ENCODE results near the gene TTYH3. TPM values are rescaled to one million over a fixed set of nuclear protein-coding genes. Genes with fewer than 3 reads are reported as not detected.
A peak's percentile ranks its signal among the peaks of the same experiment; 100 is the strongest.
"Not testable (repeated sequence)": the region's sequence is repeated elsewhere in the genome, so short reads cannot be mapped to it uniquely, and the experiment has no call there.

Gene TTYH3
- total RNA-seq, 3 donors from 2014 or later (not counting 1 experiment from before 2014, with no cell fraction given): 38.3 to 47.1 (median 42.4) TPM

DNA sequence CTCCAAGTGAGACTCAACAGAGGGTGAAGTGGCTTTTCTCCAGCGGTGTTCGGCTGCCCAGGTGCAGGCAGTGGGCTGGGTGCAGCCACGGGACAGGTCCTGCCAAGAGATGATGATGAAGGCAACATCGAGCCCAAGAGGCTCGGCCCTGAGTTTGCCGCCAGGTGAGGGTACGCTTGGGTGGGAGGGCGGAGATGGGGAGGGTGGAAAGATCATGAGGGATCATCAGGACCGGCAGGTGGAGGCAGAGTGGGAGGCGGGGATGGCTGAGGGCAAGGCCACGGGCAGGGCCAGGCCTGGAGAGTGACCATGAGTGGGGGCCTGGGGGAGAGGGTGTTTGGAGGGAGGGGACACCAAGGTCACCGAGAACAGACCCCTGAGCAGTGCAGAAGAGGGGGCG lies 38.4 kb downstream of the TTYH3 start:
- Histone ChIP-seq H3K36me3 (ENCODE audit: control insufficient read depth, insufficient read depth, low read length) (no peaks in the 10 kb centered on the region), H3K27ac (ENCODE audit: low read length) (no peak overlapping the region), H3K9me3 (ENCODE audit: control insufficient read depth, insufficient read depth, low read length) (no peaks in the 10 kb centered on the region), H3K4me3 (ENCODE audit: low read length) (no peak overlapping the region), H3K4me1 (ENCODE audit: control insufficient read depth, insufficient read depth, low read length) (peaks cover 7% of the 10 kb centered on the region), H3K27me3 (ENCODE audit: control insufficient read depth, insufficient read depth, low read length) (peaks cover 6% of the 10 kb centered on the region)
- TF ChIP-seq, protein P1, sequence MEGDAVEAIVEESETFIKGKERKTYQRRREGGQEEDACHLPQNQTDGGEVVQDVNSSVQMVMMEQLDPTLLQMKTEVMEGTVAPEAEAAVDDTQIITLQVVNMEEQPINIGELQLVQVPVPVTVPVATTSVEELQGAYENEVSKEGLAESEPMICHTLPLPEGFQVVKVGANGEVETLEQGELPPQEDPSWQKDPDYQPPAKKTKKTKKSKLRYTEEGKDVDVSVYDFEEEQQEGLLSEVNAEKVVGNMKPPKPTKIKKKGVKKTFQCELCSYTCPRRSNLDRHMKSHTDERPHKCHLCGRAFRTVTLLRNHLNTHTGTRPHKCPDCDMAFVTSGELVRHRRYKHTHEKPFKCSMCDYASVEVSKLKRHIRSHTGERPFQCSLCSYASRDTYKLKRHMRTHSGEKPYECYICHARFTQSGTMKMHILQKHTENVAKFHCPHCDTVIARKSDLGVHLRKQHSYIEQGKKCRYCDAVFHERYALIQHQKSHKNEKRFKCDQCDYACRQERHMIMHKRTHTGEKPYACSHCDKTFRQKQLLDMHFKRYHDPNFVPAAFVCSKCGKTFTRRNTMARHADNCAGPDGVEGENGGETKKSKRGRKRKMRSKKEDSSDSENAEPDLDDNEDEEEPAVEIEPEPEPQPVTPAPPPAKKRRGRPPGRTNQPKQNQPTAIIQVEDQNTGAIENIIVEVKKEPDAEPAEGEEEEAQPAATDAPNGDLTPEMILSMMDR (IDR thresholded peaks at IDR 0.05): no peak
- no peak for DNase-seq
- peaks cover 9 to 24% of the 10 kb centered on the region in 2 donors for H3K4me1 Mint-ChIP-seq
- intact Hi-C loops (cut with micrococcal nuclease): loop anchor here (5.0 kb wide), 1 partner anchor 37 kb away; no protein-coding TSS in a partner anchor
- H3K36me3 Mint-ChIP-seq: no peaks in the 10 kb centered on the region
- WGBS (ENCODE audit: insufficient coverage): 86% methylated on average over 13 of the region's 13 CpGs
- no peaks in the 10 kb centered on the region for H3K9me3 Mint-ChIP-seq
- H3K27me3 Mint-ChIP-seq (ENCODE audit: low read depth in 2 of 2): peaks cover 19 to 27% of the 10 kb centered on the region in 2 donors
- H3K4me3 Mint-ChIP-seq: no peak overlapping the region
- peak overlapping the region in 1 of 2 donors; percentile 56 for H3K27ac Mint-ChIP-seq
- ATAC-seq: no peak

DNA sequence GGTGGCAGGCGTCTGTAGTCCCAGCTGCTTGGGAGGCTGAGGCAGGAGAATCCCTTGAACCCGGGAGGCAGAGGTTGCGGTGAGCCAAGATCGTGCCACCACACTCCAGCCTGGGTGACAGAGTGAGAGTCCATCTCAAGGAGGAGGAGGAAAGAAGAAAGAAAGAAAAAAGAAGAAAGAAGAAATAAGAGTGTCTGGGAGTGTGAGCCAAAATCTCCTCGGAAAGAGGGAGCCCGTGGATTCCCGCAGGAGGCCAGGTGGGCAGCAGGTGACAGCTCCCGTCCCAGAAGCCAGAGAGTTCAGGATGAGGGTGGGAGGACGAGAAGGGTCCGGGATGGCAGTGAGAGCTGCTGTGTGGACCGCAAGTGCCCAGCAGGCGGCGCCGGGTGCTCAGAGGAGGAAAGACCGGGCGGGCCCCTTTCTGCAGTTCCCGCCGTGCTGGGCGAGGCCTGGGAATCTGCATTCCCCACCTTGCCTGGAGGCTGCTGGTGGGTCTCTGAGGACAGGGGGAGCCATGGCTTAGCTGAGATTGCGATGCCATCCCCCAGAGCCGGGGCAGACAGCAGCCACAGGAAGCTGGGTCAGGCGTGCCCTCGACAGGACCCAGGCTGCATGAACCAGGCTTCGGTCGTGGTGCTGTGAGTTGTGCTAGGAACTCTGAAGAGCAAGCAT lies 39.1 kb downstream of the TTYH3 start:
- H3K27me3 ChIP-seq (ENCODE audit: control insufficient read depth, insufficient read depth, low read length): peaks cover 6% of the 10 kb centered on the region
- no peaks in the 10 kb centered on the region for H3K36me3 Mint-ChIP-seq

GRCh38 chr7:2673214-2673613 lies 41.4 kb downstream of the TTYH3 start:
- not testable (repeated sequence) for ATAC-seq; H3K4me3 Mint-ChIP-seq; H3K36me3 ChIP-seq (ENCODE audit: control insufficient read depth, insufficient read depth, low read length); H3K27ac ChIP-seq (ENCODE audit: low read length); H3K27me3 ChIP-seq (ENCODE audit: control insufficient read depth, insufficient read depth, low read length); H3K9me3 ChIP-seq (ENCODE audit: control insufficient read depth, insufficient read depth, low read length); H3K9me3 Mint-ChIP-seq; H3K4me1 ChIP-seq (ENCODE audit: control insufficient read depth, insufficient read depth, low read length); DNase-seq; H3K4me3 ChIP-seq (ENCODE audit: low read length); H3K27ac Mint-ChIP-seq; H3K36me3 Mint-ChIP-seq
- H3K27me3 Mint-ChIP-seq (ENCODE audit: low read depth in 2 of 2): peaks cover 19% of the 10 kb centered on the region in 2 donors
- intact Hi-C loops (cut with micrococcal nuclease): loop anchor here (5.0 kb wide), 1 partner anchor 34 kb away; no protein-coding TSS in a partner anchor
- 100% methylated on average over 1 of the region's 6 CpGs for WGBS (ENCODE audit: insufficient coverage)
- peaks cover 9 to 16% of the 10 kb centered on the region in 2 donors for H3K4me1 Mint-ChIP-seq

More for the DNA sequence above, 39.1 kb downstream of the TTYH3 start:
- intact Hi-C loops (cut with micrococcal nuclease): loop anchor here (5.0 kb wide), 1 partner anchor 36 kb away; no protein-coding TSS in a partner anchor
- peak overlapping the region in 1 of 2 donors; percentile 56 for H3K27ac Mint-ChIP-seq
- DNase-seq: peak; percentile 57 to 82
- Histone ChIP-seq H3K9me3 (ENCODE audit: control insufficient read depth, insufficient read depth, low read length) (no peaks in the 10 kb centered on the region), H3K4me3 (ENCODE audit: low read length) (no peak overlapping the region), H3K4me1 (ENCODE audit: control insufficient read depth, insufficient read depth, low read length) (peaks cover 7% of the 10 kb centered on the region), H3K36me3 (ENCODE audit: control insufficient read depth, insufficient read depth, low read length) (no peaks in the 10 kb centered on the region), H3K27ac (ENCODE audit: low read length) (no peak overlapping the region)
- WGBS (ENCODE audit: insufficient coverage): 16% methylated on average over 25 of the region's 25 CpGs
- H3K9me3 Mint-ChIP-seq: no peaks in the 10 kb centered on the region
- peak overlapping the region; percentile 45 for H3K4me3 Mint-ChIP-seq
- H3K27me3 Mint-ChIP-seq (ENCODE audit: low read depth in 2 of 2): peaks cover 19 to 27% of the 10 kb centered on the region in 2 donors
- TF ChIP-seq, protein P1 (IDR thresholded peaks at IDR 0.05): peak; percentile 88
- peaks cover 9 to 24% of the 10 kb centered on the region in 2 donors for H3K4me1 Mint-ChIP-seq
- ATAC-seq: peak; percentile 68 to 96 (median 91)

DNA sequence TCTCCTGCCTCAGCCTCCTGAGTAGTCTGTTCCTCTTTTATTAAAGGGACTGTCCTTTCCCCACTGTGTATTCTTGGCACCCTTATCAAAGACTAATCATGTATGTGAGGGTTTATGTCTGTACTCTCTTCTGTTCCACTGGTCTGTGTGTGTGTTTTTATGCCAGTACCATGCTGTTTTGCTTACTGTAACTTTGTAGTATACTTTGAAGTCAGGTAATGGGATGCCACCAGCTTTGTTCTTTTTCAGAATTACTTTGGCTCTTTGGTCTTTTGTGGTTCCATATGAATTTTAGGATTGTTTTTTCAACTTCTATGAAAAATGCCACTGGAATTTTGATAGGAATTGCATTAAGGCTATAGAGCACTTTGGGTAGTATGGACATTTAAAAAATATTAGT lies 42.1 kb downstream of the TTYH3 start:
- Mint-ChIP-seq H3K36me3 (no peaks in the 10 kb centered on the region), H3K27ac (no peak overlapping the region), H3K4me3 (no peak overlapping the region), H3K9me3 (no peaks in the 10 kb centered on the region), H3K4me1 (peaks cover 9 to 15% of the 10 kb centered on the region in 2 donors), H3K27me3 (ENCODE audit: low read depth in 2 of 2) (peaks cover 18 to 19% of the 10 kb centered on the region in 2 donors)
- DNase-seq (no peak), ATAC-seq (no peak)
- peaks cover 3% of the 10 kb centered on the region for H3K27me3 ChIP-seq (ENCODE audit: control insufficient read depth, insufficient read depth, low read length)
- TF ChIP-seq, protein P1 (IDR thresholded peaks at IDR 0.05): no peak
- intact Hi-C loops (cut with micrococcal nuclease): loop anchor here (5.0 kb wide), 1 partner anchor 33 kb away; no protein-coding TSS in a partner anchor
- no peak overlapping the region for H3K4me3 ChIP-seq (ENCODE audit: low read length)
- peaks cover 7% of the 10 kb centered on the region for H3K4me1 ChIP-seq (ENCODE audit: control insufficient read depth, insufficient read depth, low read length)
- no peaks in the 10 kb centered on the region for H3K36me3 ChIP-seq (ENCODE audit: control insufficient read depth, insufficient read depth, low read length)
- H3K9me3 ChIP-seq (ENCODE audit: control insufficient read depth, insufficient read depth, low read length): no peaks in the 10 kb centered on the region
- H3K27ac ChIP-seq (ENCODE audit: low read length): no peak overlapping the region
